Neural crest cell (in vitro differentiated cells): Measurements from ENCODE around the gene DTNB. TPM values are rescaled to one million over a fixed set of nuclear protein-coding genes. Genes with fewer than 3 reads are reported as not detected.

Experiments used
- DNase-seq: peaks from one replicate; pipeline ENCODE4 v3.0.0; 2021; ENCODE audit warnings: low read depth, mixed read lengths, low spot score
- H3K27ac Mint-ChIP-seq: one replicate; pipeline ENCODE4 v1.8.0; 2021; ENCODE audit warnings: mild to moderate bottlenecking, mixed read lengths; ENCODE audit not compliant: unreplicated experiment
- H3K27me3 Mint-ChIP-seq: 2 replicates; pipeline ENCODE4 v1.8.0; 2021; ENCODE audit warnings: low read depth, mild to moderate bottlenecking, mixed read lengths
- H3K36me3 Mint-ChIP-seq: 2 replicates; pipeline ENCODE4 v1.8.0; 2021; ENCODE audit warnings: low read depth, mild to moderate bottlenecking, mixed read lengths
- H3K4me1 Mint-ChIP-seq: 2 replicates; pipeline ENCODE4 v1.8.0; 2021; ENCODE audit warnings: mixed read lengths
- H3K4me3 Mint-ChIP-seq: one replicate; pipeline ENCODE4 v1.8.0; 2021; ENCODE audit warnings: mild to moderate bottlenecking, mixed read lengths
- H3K9me3 Mint-ChIP-seq: 2 replicates; pipeline ENCODE4 v1.8.0; 2021; ENCODE audit warnings: mixed read lengths
- total RNA-seq: library from RNA; stranded (reverse); gene quantifications from 2 replicates; pipeline ENCODE4 v1.2.1, GENCODE V29; 2021
- TF ChIP-seq, protein P1 (sequence below): fragments of 200-600 bp; sonication (generic); conservative IDR thresholded peaks from 2 replicates; pipeline ENCODE4 v1.5.0; 2021; ENCODE audit warnings: antibody characterized with exemption, mild to moderate bottlenecking

The DTNB gene
- total RNA-seq, 1 donor from 2014 or later = 29.5 TPM

DNA sequence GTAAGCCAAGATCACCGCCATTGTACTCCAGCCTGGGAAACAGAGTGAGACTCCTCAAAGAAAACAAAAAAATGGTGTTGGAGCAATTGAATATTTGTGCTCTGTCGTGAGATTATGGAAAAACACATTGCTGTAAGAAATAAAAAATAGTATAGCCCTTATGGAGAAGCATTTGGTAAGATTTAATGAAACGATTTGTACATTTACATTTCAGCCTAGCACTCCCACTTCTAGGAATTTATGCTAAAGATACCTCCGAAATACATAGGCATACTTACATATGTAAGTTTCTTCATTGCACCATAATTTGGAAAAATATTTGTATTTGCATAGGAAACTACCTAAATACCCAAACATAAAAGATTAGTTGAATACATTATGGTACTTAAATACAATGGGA, 8.7 kb upstream of the DTNB start:
- Mint-ChIP-seq H3K27me3 (no peaks in the 10 kb centered on the region), H3K27ac (no peak overlapping the region), H3K9me3 (no peaks in the 10 kb centered on the region), H3K36me3 (no peaks in the 10 kb centered on the region), H3K4me1 (no peaks in the 10 kb centered on the region), H3K4me3 (no peak overlapping the region)
- TF ChIP-seq, protein P1, sequence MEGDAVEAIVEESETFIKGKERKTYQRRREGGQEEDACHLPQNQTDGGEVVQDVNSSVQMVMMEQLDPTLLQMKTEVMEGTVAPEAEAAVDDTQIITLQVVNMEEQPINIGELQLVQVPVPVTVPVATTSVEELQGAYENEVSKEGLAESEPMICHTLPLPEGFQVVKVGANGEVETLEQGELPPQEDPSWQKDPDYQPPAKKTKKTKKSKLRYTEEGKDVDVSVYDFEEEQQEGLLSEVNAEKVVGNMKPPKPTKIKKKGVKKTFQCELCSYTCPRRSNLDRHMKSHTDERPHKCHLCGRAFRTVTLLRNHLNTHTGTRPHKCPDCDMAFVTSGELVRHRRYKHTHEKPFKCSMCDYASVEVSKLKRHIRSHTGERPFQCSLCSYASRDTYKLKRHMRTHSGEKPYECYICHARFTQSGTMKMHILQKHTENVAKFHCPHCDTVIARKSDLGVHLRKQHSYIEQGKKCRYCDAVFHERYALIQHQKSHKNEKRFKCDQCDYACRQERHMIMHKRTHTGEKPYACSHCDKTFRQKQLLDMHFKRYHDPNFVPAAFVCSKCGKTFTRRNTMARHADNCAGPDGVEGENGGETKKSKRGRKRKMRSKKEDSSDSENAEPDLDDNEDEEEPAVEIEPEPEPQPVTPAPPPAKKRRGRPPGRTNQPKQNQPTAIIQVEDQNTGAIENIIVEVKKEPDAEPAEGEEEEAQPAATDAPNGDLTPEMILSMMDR = no peak
- DNase-seq = no peak

DNA sequence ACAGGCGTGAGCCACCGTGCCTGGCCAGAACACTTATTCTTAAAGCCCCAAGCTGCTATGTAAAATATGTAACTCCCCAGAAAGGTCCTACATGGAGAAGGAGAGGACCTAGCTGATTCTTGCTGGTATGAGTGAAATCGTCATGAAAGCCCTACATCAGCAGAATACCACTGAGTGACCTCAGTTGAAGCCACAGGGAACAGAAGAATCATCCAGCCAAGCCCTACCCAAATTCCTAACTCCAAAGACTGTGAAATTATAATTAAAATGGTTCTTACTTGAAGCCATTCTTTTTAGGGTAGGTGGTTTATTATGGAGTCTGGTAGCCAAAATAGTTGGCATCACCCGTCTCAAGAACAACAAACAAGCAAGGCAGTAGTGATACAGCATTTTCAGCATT, 4.5 kb upstream of the DTNB start:
- TF ChIP-seq, protein P1 = no peak
- H3K27ac Mint-ChIP-seq = no peak overlapping the region

GRCh38 chr2:25674077-25674362, 643 bp upstream of the DTNB start:
- no peaks in the 10 kb centered on the region for H3K36me3 Mint-ChIP-seq
- peak overlapping the region; percentile 80 for H3K4me3 Mint-ChIP-seq
- no peaks in the 10 kb centered on the region for H3K9me3 Mint-ChIP-seq
- TF ChIP-seq, protein P1 = no peak
- peaks cover 31% of the 10 kb centered on the region for H3K27me3 Mint-ChIP-seq
- peaks cover 17% of the 10 kb centered on the region for H3K4me1 Mint-ChIP-seq
- H3K27ac Mint-ChIP-seq = peak overlapping the region; percentile 63
- no peak for DNase-seq

More for the DNA sequence above, 4.5 kb upstream of the DTNB start:
- no peak for DNase-seq
- no peaks in the 10 kb centered on the region for H3K9me3 Mint-ChIP-seq
- peaks cover 19% of the 10 kb centered on the region for H3K27me3 Mint-ChIP-seq
- no peaks in the 10 kb centered on the region for H3K36me3 Mint-ChIP-seq
- H3K4me1 Mint-ChIP-seq = no peaks in the 10 kb centered on the region
- peak overlapping the region; percentile 50 for H3K4me3 Mint-ChIP-seq

GRCh38 chr2:25672494-25673299, 680 bp downstream of the DTNB start:
- no peaks in the 10 kb centered on the region for H3K36me3 Mint-ChIP-seq
- H3K4me1 Mint-ChIP-seq = peaks cover 21% of the 10 kb centered on the region
- H3K27ac Mint-ChIP-seq = peak overlapping the region; percentile 16
- H3K9me3 Mint-ChIP-seq = no peaks in the 10 kb centered on the region
- TF ChIP-seq, protein P1 = no peak
- peak; percentile 45 for DNase-seq
- peak overlapping the region; percentile 83 for H3K4me3 Mint-ChIP-seq
- peaks cover 31% of the 10 kb centered on the region for H3K27me3 Mint-ChIP-seq

- peaks cover 30% of the 10 kb centered on the region for H3K27me3 Mint-ChIP-seq
- no peaks in the 10 kb centered on the region for H3K9me3 Mint-ChIP-seq
- TF ChIP-seq, protein P1 = no peak
- H3K27ac Mint-ChIP-seq = no peak overlapping the region
- peak overlapping the region; percentile 83 for H3K4me3 Mint-ChIP-seq
- DNase-seq = no peak
- peaks cover 21% of the 10 kb centered on the region for H3K4me1 Mint-ChIP-seq
- H3K36me3 Mint-ChIP-seq = no peaks in the 10 kb centered on the region
These were observed 1.8 kb downstream of the DTNB start for GRCh38 chr2:25671622-25672021.
